Stimulated activated CD8-positive, alpha-beta memory T cell treated with anti-CD3 and anti-CD28 coated beads, Interleukin-12 subunit alpha, Interleukin-12 subunit beta, amount 100 ng/mL, for 1 hour (primary cell): ENCODE results near the gene THSD4.

Experiments
- DNase-seq: peaks from one replicate; pipeline ENCODE4 v3.0.0-alpha.2; 2020; ENCODE audit warnings: low read depth

THSD4 gene

GRCh38 chr15:71114887-71115566, at the start of gene THSD4:
Gene THSD4 (plus strand): TSS chr15:71115471.
- DNase-seq = peak; percentile 8

- DNase-seq = no peak
Observed at GRCh38 chr15:71066983-71067382, 48.3 kb upstream of the THSD4 start.

- no peak for DNase-seq
Observed at GRCh38 chr15:71069693-71070092, 45.6 kb upstream of the THSD4 start.

GRCh38 chr15:71071529-71071928, 43.7 kb upstream of the THSD4 start:
- no peak for DNase-seq

- no peak for DNase-seq
Observed at GRCh38 chr15:71072423-71072822, 42.8 kb upstream of the THSD4 start.

GRCh38 chr15:71078506-71079207, 36.6 kb upstream of the THSD4 start:
- no peak for DNase-seq

- no peak for DNase-seq
Observed at GRCh38 chr15:71079208-71080044, 35.8 kb upstream of the THSD4 start.

GRCh38 chr15:71080166-71080565, 35.1 kb upstream of the THSD4 start:
- no peak for DNase-seq

GRCh38 chr15:71080705-71081104, 34.6 kb upstream of the THSD4 start:
- DNase-seq = no peak

GRCh38 chr15:71082803-71083202, 32.5 kb upstream of the THSD4 start:
- DNase-seq = no peak

GRCh38 chr15:71083349-71083748, 31.9 kb upstream of the THSD4 start:
- DNase-seq = no peak

GRCh38 chr15:71084264-71084663, 31.0 kb upstream of the THSD4 start:
- DNase-seq = no peak

- no peak for DNase-seq
Observed at GRCh38 chr15:71085809-71086208, 29.5 kb upstream of the THSD4 start.

GRCh38 chr15:71088155-71088554, 27.1 kb upstream of the THSD4 start:
- DNase-seq = no peak

- no peak for DNase-seq
Observed at GRCh38 chr15:71088683-71089082, 26.6 kb upstream of the THSD4 start.

GRCh38 chr15:71089801-71090200, 25.5 kb upstream of the THSD4 start:
- no peak for DNase-seq

- DNase-seq = no peak
Observed at GRCh38 chr15:71091601-71092000, 23.7 kb upstream of the THSD4 start.

GRCh38 chr15:71092056-71092600, 23.1 kb upstream of the THSD4 start:
- DNase-seq = no peak

- DNase-seq = no peak
Observed at GRCh38 chr15:71093054-71094024, 21.9 kb upstream of the THSD4 start.

GRCh38 chr15:71094137-71094536, 21.1 kb upstream of the THSD4 start:
- no peak for DNase-seq

- DNase-seq = no peak
Observed at GRCh38 chr15:71096676-71097075, 18.6 kb upstream of the THSD4 start.
